ENCODE data around the gene CADM2.
A peak's percentile ranks its signal among the peaks of the same experiment; 100 is the strongest.

Gene CADM2

DNA sequence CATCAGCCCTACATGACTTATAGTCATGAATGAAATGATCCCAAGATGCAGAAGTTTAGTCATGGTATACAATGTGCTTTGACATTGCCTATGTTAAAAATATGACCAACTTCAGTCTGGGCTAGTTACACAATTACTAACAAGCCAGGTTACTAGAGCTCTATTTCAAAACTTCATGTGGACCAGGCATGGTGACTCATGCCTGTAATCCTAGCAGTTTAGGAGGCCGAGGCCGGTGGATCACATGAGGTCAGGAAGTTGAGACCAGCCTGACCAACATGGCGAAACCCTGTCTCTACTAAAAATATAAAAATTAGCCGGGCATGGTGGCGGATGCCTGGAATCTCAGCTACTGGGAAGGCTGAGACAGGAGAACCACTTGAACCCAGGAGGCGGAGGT lies 613.0 kb downstream of the CADM2 start:
- DNase-seq (ENCODE audit: low read depth in 2 of 2): no peak

DNA sequence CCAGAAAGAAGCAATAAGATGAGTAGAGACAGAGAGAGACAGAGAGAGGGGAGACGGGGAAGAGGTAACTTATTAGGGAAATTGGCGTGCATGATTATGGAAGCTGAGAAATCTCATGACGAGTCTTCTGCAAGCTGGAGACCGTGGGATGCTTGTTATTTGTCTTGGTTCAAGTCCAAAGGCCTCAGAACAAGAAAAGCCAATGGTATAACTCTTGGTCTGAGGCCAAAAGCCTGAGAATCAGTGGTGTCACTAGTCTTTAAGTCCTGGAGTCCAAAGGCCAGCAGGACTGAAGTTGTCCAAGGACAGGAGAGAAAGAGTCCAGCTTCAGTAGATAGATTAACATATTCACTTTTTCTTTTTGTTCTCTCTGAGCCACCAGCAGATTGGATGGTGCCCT lies 613.6 kb downstream of the CADM2 start:
- DNase-seq (ENCODE audit: low read depth in 2 of 2): no peak

DNA sequence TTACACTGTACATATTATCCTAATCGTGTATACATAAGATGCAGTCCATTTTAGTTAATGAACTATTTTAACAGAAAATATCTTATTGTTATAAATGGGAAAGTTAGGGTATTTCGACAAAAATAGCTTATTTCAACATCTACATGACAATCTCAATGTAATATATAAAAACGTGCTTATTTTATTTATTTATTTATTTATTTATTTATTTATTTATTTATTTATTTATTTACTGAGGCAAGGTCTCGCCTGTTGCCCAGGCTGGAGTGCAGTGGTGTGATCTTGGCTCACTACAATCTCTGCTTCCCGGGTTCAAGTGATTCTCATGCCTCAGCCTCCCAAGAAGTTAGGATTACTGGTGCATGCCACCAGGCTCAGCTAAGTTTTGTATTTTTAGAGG lies 614.2 kb downstream of the CADM2 start:
- DNase-seq (ENCODE audit: low read depth in 2 of 2): no peak

- no peak for DNase-seq (ENCODE audit: low read depth in 2 of 2)
These were observed 615.4 kb downstream of the CADM2 start for GRCh38 chr3:85574006-85574705.

DNA sequence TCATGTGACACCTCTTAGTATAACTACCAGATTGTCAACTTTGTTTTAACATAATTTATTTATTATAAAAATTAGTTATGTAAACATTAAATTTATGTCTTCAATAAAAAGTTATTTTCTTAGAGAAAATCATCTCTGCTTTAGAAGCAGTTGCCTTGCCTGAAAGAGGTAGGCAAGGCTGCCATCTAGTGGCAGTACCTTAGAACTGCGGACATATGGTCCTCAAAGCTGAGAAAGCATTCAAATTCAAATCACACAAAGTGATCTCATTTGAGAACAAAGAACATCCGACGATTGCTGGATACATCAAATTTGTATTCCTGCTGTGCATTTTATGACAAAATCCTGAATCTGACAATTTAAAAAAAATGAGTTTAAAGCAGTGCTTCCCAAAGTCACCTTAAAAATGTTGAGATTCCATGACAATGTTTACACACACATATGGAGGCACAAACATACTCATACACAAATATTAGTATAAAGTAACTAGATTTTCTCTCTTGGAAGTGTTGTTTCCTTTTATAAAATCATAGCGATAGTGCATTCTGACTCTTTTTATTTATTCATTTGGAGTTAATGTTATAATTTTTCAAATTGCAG lies 617.4 kb downstream of the CADM2 start:
- peak; percentile 7 to 16 for DNase-seq (ENCODE audit: low read depth in 2 of 2)

DNA sequence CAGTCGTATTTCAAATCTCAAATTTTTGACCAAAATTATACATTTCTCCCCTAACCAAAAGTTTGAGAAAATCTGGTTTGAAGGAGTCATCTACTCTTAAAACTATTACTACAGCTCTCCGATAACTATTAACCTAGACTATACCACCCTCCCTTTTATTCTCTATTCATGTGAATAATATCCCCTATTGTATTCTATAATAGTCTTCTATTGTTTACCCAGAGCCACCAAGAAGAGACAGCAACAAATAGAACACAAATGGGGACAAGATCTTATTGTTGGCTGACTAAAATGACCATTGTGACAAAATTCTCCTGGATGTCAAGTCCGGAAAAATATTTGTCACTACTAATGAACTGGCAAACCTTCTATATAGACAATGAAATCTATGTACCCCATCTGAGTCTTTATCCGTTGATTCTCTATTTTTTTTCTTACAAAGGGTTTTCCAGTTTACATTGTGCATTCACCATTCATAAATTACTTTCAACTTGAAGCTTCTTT lies 618.0 kb downstream of the CADM2 start:
- DNase-seq (ENCODE audit: low read depth in 2 of 2): no peak

GRCh38 chr3:85584779-85585356 lies 626.1 kb downstream of the CADM2 start:
- no peak for DNase-seq (ENCODE audit: low read depth in 2 of 2)

GRCh38 chr3:85586018-85586417 lies 627.2 kb downstream of the CADM2 start:
- DNase-seq (ENCODE audit: low read depth in 2 of 2): no peak

DNA sequence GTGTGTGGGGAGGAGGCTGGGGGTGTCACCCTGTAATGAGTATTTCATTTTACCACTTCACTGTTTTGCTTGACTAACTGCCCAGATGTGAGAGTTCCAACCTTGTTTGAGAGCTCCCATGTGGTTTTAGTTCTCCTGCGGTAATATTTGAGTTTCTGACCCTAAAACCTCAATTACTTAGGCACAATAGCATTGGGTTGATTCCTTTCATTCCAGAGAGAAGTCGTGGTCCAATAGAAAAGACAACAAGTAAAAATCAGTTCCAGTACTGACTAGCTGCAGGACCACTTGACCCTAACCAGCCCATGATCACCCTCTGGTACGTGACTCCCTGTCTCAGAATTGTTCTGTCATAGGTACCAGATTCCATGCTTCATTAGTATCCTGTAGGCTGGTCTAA lies 630.4 kb downstream of the CADM2 start:
- DNase-seq (ENCODE audit: low read depth in 2 of 2): no peak

GRCh38 chr3:85591451-85591850 lies 632.7 kb downstream of the CADM2 start:
- no peak for DNase-seq (ENCODE audit: low read depth in 2 of 2)

- DNase-seq (ENCODE audit: low read depth in 2 of 2): no peak
These were observed 633.5 kb downstream of the CADM2 start for GRCh38 chr3:85592256-85592655.

DNA sequence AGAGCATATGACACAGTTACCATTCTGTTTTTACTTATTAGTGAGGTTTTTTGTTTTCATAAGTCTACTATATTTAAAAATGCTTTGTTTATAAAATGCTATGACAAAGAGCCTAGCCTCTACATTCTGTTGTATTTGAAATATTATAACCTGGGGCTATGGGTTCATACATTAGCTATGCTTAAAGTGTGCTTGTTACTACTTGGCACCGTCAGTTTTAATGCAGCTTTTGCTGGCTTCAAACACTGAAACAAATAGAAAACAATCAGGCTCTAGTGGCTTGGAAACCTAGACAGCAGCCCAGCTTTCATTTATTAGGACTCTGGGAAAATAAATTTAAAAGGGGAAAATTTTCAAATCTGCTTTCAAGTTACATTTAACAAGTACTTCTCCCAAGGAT lies 635.9 kb downstream of the CADM2 start:
- DNase-seq (ENCODE audit: low read depth in 2 of 2): no peak

- no peak for DNase-seq (ENCODE audit: low read depth in 2 of 2)
These were observed 644.6 kb downstream of the CADM2 start for GRCh38 chr3:85603378-85603777.

DNA sequence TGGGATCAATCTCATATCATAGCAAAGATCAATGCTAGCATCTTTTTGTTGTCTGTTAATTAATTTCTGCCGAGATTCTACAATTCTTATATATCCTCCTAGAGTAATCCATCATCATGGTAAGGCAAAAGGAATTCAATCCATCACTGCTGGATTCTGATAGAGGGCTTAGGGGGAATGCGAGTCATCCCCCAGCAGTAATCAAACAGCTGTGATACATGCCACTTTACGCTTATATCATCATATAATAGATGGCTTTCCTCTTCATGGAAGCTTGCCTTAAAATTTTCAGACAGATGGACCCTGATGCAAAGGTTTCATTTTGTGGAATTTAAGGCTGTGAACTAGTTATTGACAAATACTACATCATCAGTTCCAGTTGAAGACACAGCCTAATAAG lies 645.9 kb downstream of the CADM2 start:
- DNase-seq (ENCODE audit: low read depth in 2 of 2): no peak

DNA sequence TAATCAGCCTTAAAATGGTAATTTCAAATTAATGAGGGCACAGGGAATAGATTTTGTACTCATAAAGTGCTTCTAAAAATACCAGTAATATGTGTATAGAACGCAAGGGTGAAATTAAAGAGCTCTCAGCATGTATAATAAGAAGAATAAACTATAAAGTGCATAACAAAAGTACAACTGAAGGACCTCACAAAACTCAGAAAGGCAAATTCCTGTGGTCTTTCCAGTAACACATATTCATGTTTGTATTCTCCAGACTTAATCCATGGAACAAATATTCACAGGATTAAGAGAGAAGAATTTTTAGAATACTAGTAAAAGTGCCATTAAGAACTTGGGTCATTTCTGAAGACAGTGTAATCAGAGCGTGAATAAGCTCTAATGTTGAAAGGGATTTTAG lies 646.3 kb downstream of the CADM2 start:
- DNase-seq (ENCODE audit: low read depth in 2 of 2): no peak

DNA sequence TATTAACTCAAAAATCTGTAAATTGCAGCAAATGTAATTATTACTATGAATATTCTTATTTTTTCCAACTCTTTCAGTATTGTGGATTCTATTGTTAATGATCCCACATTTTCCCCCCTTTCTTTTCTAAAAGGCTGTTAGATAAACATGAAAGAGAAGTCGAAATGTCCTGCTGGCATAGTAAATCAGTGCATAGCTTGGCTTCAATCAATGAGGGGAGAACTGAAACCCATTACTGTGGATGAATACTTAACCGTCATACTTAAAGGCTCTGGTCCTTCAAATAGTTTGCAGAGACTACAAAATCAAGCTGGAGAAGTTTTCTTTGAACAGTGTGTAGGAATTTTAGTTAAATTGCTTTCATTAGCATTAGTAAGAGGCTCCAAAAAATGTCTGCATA lies 667.9 kb downstream of the CADM2 start:
- no peak for DNase-seq (ENCODE audit: low read depth in 2 of 2)

DNA sequence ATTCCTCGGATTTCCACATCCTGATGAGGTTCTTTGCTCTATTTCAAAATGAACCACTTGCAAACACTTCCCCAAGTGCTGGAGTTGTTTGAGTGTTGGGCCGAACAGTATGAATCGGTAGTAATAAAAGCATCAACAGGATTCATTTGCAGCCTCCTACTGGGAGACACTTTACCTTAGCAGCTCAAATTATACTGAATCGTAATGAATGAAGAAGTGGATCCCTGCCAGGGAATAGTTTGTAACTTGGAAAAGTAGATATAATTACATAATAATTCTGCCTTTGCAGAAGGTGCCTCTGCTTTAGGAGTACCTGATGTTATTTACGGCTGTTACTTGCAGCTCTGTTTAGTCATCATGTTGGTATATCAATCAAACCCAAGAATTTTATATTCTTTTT lies 669.1 kb downstream of the CADM2 start:
- DNase-seq (ENCODE audit: low read depth in 2 of 2): no peak

GRCh38 chr3:85631070-85631469 lies 672.3 kb downstream of the CADM2 start:
- DNase-seq (ENCODE audit: low read depth in 2 of 2): no peak

GRCh38 chr3:85632921-85633320 lies 674.1 kb downstream of the CADM2 start:
- no peak for DNase-seq (ENCODE audit: low read depth in 2 of 2)

- no peak for DNase-seq (ENCODE audit: low read depth in 2 of 2)
These were observed 693.6 kb downstream of the CADM2 start for GRCh38 chr3:85652360-85652759.

GRCh38 chr3:85660451-85660850 lies 701.7 kb downstream of the CADM2 start:
- no peak for DNase-seq (ENCODE audit: low read depth in 2 of 2)

DNA sequence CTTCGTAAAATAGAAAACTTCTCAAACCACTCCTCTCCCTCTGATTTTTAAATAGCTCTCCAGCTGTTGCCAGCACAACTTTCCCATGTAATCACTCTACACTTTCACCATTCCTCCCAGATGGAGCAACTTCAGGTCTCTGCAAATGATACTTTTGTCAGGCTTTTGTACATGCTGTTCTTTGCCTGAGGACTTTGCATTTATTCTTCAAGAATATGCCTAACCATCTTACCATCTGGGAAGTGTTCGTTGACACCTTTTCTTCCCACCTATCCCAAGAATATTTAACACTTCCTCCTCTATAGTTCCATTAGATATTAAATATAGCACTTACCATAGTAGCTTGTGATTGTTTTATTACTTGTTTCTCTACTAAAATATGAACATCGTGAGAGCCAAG lies 703.7 kb downstream of the CADM2 start:
- no peak for DNase-seq (ENCODE audit: low read depth in 2 of 2)

DNA sequence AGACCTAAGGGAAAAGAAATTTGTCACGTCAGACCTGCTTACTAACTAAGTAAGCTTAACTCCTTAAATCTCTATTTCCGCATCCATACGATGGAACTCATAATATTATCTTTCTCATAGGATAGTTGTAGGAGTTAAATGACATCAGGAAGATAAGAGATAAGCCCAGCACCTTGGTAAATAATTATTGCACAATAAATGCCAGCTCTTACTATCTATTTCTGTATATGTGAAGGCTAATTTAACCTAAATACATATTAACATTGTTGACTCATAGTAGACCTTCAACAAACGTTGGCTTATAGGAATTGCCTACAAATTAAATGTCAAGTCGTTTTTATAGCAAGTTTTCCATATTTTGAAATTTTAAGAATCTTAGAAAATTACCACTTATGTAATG lies 709.0 kb downstream of the CADM2 start:
- DNase-seq (ENCODE audit: low read depth in 2 of 2): no peak

All from stimulated activated CD8-positive, alpha-beta memory T cell treated with anti-CD3 and anti-CD28 coated beads, Interleukin-15, amount 100 ng/mL, for 48 hours (primary cell).